NCI-H146 treated with DMSO at 0.1 percent for 48 hours (cell line): Measurements from ENCODE around the gene ITGB7.
"Not testable (repeated sequence)": the region's sequence is repeated elsewhere in the genome, so short reads cannot be mapped to it uniquely, and the experiment has no call there.

Experiments
- DNase-seq: peaks from one replicate; lab custom pipeline; 2025; ENCODE audit not compliant: unreplicated experiment; lab: John Stamatoyannopoulos, UW

Gene ITGB7

GRCh38 chr12:53218551-53219291 is 11.7 kb upstream of the ITGB7 start:
- DNase-seq: no peak

- no peak for DNase-seq
These were observed 10.9 kb upstream of the ITGB7 start for GRCh38 chr12:53217931-53218307.

- no peak for DNase-seq
These were observed 10.2 kb upstream of the ITGB7 start for GRCh38 chr12:53217051-53217930.

GRCh38 chr12:53215497-53215896 is 8.4 kb upstream of the ITGB7 start:
- DNase-seq: no peak

- no peak for DNase-seq
These were observed 7.8 kb upstream of the ITGB7 start for GRCh38 chr12:53214687-53215455.

- no peak for DNase-seq
These were observed 7.2 kb upstream of the ITGB7 start for GRCh38 chr12:53214221-53214620.

GRCh38 chr12:53213348-53213747 is 6.3 kb upstream of the ITGB7 start:
- peak; percentile 76 for DNase-seq

GRCh38 chr12:53212931-53213330 is 5.9 kb upstream of the ITGB7 start:
- DNase-seq: no peak

GRCh38 chr12:53211476-53212381 is 4.7 kb upstream of the ITGB7 start:
- no peak for DNase-seq

GRCh38 chr12:53210843-53211242 is 3.8 kb upstream of the ITGB7 start:
- no peak for DNase-seq

- no peak for DNase-seq
These were observed 1.9 kb upstream of the ITGB7 start for GRCh38 chr12:53208877-53209463.

GRCh38 chr12:53208435-53208834 is 1.4 kb upstream of the ITGB7 start:
- DNase-seq: no peak

- no peak for DNase-seq
These were observed 1.2 kb downstream of the ITGB7 start for GRCh38 chr12:53205747-53206419.

GRCh38 chr12:53204351-53204750 is 2.7 kb downstream of the ITGB7 start:
- DNase-seq: no peak

- DNase-seq: not testable (repeated sequence)
These were observed 4.7 kb downstream of the ITGB7 start for GRCh38 chr12:53202316-53202715.

GRCh38 chr12:53201639-53202038 is 5.4 kb downstream of the ITGB7 start:
- no peak for DNase-seq

GRCh38 chr12:53201177-53201541 is 5.9 kb downstream of the ITGB7 start:
- DNase-seq: no peak

- no peak for DNase-seq
These were observed 6.4 kb downstream of the ITGB7 start for GRCh38 chr12:53200458-53201176.

- no peak for DNase-seq
These were observed 7.0 kb downstream of the ITGB7 start for GRCh38 chr12:53200107-53200457.
